Kidney (tissue), 14 donors: ENCODE measurements around the gene PKHD1. TPM values are rescaled to one million over a fixed set of nuclear protein-coding genes. Genes with fewer than 3 reads are reported as not detected.

Experiments
- DNase-seq, 5 donors: peaks; one replicate each; pipeline ENCODE4 v3.0.0-alpha.2; 2013 to 2020
- FAIRE-seq: peaks from 2 replicates; lab custom pipeline; 2012; peaks lifted over from hg19 to GRCh38; lab: Jason Lieb, UNC
- H3K27ac ChIP-seq, 2 donors: one replicate each; pipeline ENCODE4 v1.7.0; 2013; ENCODE audit warnings: low read depth in 2 of 2, low read length in 2 of 2, inconsistent platforms in 1 of 2
- H3K27me3 ChIP-seq: one replicate; pipeline ENCODE4 v1.7.1; 2013; ENCODE audit warnings: low read length, inconsistent platforms; ENCODE audit not compliant: control insufficient read depth, insufficient read depth
- H3K36me3 ChIP-seq, 3 donors: one replicate each; pipeline versions ENCODE4 v1.7.0 to v1.7.1; 2013; ENCODE audit warnings: low read length in 3 of 3, control low read depth in 1 of 3, inconsistent platforms in 1 of 3; ENCODE audit not compliant: insufficient read depth in 3 of 3, control insufficient read depth in 2 of 3
- H3K4me1 ChIP-seq, 3 donors: one replicate each; pipeline versions ENCODE4 v1.7.0 to v1.7.1; 2013; ENCODE audit warnings: low read length in 3 of 3, inconsistent platforms in 1 of 3, low read depth in 1 of 3; ENCODE audit not compliant: control insufficient read depth in 2 of 3, insufficient read depth in 2 of 3
- H3K4me3 ChIP-seq, 3 donors: one replicate each; pipeline versions ENCODE4 v1.7.0 to v1.8.1; 2013; ENCODE audit warnings: low read length in 3 of 3, control low read depth in 1 of 3, inconsistent platforms in 1 of 3
- H3K9ac ChIP-seq, 3 donors: one replicate each; pipeline versions ENCODE4 v1.7.0 to v1.7.1; 2013; ENCODE audit warnings: low read length in 3 of 3, control low read depth in 1 of 3, inconsistent platforms in 1 of 3
- H3K9me3 ChIP-seq, 3 donors: one replicate each; pipeline versions ENCODE4 v1.7.0 to v1.7.1; 2013; ENCODE audit warnings: low read length in 3 of 3, control low read depth in 1 of 3, inconsistent platforms in 1 of 3; ENCODE audit not compliant: control insufficient read depth in 2 of 3, insufficient read depth in 1 of 3
- intact Hi-C: fragments of 100-400 bp; cut with DNase I; formaldehyde crosslinking; loops from one replicate; pipeline ENCODE4 v1.11.1; 2022
- polyA plus RNA-seq: library from polyadenylated mRNA; stranded (reverse); fragments of 350-450 nt; fragmentation: Illumina TruSeq; extraction: RNeasy Lipid Tissue Mini Kit (QIAGEN cat#74804); gene quantifications from one replicate; pipeline ENCODE4 v1.2.3, GENCODE V29; 2014; ENCODE audit warnings: low read depth, low replicate concordance; ENCODE audit not compliant: insufficient read depth
- total RNA-seq: library from RNA; stranded (reverse); fragmentation: NEBNext Ultra II Directional; extraction: Animal tissue kit (Norgen Biotek cat#: 25700); gene quantifications from one replicate; pipeline ENCODE4 v1.2.1, GENCODE V29; 2021
- TF ChIP-seq, protein P1 (sequence below): IDR thresholded peaks from 3 replicates; pipeline ENCODE4 v1.5.1; 2012; ENCODE audit warnings: mild to moderate bottlenecking, moderate library complexity, borderline replicate concordance; ENCODE audit not compliant: insufficient read depth; ENCODE audit errors: extremely low read depth
- donor health status: control.
- donor health status: control.
- donor health status: control.
- donor health status: control.
- donor health status: control.
- donor health status: DM: yes; HTN: yes; CAD: no.
- donor health status: Normal renal cell carcinoma (clear cell type).

Gene PKHD1
- total and polyA plus RNA-seq, 2 donors from 2014 or later: 6.0 to 77.5 TPM

DNA sequence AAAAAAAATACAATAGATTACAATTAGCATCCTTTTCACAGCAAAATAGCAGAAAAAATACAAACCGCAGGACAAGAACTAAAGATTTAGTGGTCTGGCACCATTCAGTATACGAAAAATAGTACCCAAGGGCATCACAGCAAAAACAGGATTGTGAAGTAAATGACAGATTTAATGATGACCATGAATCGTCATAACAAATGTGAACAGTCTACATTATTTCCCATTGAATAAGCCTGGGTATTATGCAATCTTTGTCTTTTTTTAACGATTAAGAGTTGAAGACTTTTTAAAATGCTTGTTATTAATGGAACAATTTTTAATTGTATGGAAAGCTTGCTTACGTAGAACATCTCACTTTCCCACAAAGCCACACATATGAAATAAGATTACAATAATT is 432.8 kb downstream of the PKHD1 start:
- FAIRE-seq (no peak), DNase-seq (no peak)
- Histone ChIP-seq H3K4me1 (no peaks in the 10 kb centered on the region), H3K27ac (no peak overlapping the region), H3K9me3 (no peaks in the 10 kb centered on the region), H3K4me3 (no peak overlapping the region), H3K27me3 (no peaks in the 10 kb centered on the region), H3K9ac (no peak overlapping the region), H3K36me3 (peaks cover 0 to 11% (median 0%) of the 10 kb centered on the region in 3 donors)
- TF ChIP-seq, protein P1, sequence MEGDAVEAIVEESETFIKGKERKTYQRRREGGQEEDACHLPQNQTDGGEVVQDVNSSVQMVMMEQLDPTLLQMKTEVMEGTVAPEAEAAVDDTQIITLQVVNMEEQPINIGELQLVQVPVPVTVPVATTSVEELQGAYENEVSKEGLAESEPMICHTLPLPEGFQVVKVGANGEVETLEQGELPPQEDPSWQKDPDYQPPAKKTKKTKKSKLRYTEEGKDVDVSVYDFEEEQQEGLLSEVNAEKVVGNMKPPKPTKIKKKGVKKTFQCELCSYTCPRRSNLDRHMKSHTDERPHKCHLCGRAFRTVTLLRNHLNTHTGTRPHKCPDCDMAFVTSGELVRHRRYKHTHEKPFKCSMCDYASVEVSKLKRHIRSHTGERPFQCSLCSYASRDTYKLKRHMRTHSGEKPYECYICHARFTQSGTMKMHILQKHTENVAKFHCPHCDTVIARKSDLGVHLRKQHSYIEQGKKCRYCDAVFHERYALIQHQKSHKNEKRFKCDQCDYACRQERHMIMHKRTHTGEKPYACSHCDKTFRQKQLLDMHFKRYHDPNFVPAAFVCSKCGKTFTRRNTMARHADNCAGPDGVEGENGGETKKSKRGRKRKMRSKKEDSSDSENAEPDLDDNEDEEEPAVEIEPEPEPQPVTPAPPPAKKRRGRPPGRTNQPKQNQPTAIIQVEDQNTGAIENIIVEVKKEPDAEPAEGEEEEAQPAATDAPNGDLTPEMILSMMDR: no peak
- intact Hi-C loops: no loop called here

DNA sequence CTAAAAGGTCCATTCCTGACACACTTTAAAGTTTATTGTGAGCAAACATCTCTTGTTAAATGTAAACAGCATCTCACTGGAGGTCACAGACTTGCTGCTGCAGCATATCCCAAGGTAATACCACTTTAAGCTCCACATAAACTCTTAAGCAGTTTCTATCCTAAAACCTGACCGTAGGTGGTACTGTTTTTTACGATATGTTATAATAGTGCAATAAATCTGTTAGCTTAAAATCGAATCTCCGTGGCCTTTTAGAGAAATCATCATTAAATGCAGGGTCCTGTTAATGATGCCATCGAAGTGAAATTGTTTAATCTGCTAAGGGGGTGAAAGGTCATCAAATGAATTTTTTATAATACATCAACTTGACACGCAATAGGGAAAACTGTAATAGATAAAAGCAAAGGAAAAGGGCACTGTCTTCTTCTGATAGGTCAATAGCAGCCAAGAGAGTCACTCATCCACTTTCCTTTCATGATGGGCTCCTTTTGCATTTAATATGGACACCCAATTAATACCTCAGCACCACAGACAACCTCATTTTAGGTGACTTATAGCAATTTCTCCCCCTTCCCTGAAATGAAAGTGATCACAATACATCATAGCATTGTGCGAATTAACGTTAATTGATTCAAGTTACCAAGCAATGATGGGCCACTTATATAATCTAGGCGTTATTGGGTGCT is 436.1 kb downstream of the PKHD1 start:
- Histone ChIP-seq H3K27me3 (no peaks in the 10 kb centered on the region), H3K9me3 (no peaks in the 10 kb centered on the region), H3K9ac (no peak overlapping the region), H3K4me3 (no peak overlapping the region), H3K36me3 (peaks cover 0 to 4% (median 0%) of the 10 kb centered on the region in 3 donors), H3K4me1 (no peaks in the 10 kb centered on the region), H3K27ac (no peak overlapping the region)
- FAIRE-seq: no peak
- intact Hi-C loops: no loop called here
- TF ChIP-seq, protein P1: no peak
- DNase-seq: no peak

DNA sequence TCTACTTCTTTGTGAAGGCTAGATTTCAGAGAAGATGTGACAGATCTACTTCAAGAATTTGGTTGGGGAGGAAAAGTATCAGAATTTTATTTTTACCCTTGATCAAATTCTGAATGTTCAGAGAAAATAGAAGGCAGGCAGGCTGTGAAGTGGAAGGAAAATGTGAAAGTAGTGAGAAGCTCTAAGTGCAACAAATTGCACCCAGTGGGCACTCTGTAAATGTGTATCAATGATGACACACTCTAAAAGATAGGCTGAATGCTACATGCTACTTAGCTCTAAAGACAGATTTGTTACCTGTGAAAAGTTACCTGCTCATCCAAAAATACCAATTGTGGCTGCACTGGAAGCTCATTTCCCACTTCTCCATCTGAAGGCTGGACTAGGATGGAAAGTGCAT is 438.6 kb downstream of the PKHD1 start:
- no peaks in the 10 kb centered on the region for H3K9me3 ChIP-seq
- no peak for FAIRE-seq

More for the DNA sequence above, 438.6 kb downstream of the PKHD1 start:
- Histone ChIP-seq H3K4me3 (no peak overlapping the region), H3K36me3 (peaks cover 0 to 4% (median 0%) of the 10 kb centered on the region in 3 donors), H3K4me1 (no peaks in the 10 kb centered on the region), H3K9ac (no peak overlapping the region), H3K27me3 (no peaks in the 10 kb centered on the region), H3K27ac (no peak overlapping the region)
- intact Hi-C loops: no loop called here
- TF ChIP-seq, protein P1: no peak
- DNase-seq: no peak
